ENCODE measurements around the gene ACP4.
"Not testable (repeated sequence)": the region's sequence is repeated elsewhere in the genome, so short reads cannot be mapped to it uniquely, and the experiment has no call there.

Gene ACP4, protein sequence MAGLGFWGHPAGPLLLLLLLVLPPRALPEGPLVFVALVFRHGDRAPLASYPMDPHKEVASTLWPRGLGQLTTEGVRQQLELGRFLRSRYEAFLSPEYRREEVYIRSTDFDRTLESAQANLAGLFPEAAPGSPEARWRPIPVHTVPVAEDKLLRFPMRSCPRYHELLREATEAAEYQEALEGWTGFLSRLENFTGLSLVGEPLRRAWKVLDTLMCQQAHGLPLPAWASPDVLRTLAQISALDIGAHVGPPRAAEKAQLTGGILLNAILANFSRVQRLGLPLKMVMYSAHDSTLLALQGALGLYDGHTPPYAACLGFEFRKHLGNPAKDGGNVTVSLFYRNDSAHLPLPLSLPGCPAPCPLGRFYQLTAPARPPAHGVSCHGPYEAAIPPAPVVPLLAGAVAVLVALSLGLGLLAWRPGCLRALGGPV

DNA sequence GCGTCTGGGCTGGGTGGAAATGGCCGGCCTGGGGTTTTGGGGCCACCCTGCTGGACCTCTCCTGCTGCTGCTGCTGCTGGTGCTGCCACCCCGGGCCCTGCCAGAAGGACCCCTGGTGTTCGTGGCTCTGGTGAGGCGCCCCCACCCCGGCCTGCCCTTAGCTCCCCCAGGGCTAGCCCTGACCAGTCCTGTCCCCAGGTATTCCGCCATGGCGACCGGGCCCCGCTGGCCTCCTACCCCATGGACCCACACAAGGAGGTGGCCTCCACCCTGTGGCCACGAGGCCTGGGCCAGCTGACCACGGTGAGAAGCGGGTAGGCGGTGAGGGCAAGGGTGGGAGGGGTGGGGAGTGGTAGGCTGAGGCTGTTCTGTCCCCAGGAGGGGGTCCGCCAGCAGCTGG is at the start of gene ACP4:
Gene ACP4 (plus strand): TSS at position 20 of the 400 bp plus-strand sequence. CDS start 0 bp downstream, at position 20.
- no peak for DNase-seq

DNA sequence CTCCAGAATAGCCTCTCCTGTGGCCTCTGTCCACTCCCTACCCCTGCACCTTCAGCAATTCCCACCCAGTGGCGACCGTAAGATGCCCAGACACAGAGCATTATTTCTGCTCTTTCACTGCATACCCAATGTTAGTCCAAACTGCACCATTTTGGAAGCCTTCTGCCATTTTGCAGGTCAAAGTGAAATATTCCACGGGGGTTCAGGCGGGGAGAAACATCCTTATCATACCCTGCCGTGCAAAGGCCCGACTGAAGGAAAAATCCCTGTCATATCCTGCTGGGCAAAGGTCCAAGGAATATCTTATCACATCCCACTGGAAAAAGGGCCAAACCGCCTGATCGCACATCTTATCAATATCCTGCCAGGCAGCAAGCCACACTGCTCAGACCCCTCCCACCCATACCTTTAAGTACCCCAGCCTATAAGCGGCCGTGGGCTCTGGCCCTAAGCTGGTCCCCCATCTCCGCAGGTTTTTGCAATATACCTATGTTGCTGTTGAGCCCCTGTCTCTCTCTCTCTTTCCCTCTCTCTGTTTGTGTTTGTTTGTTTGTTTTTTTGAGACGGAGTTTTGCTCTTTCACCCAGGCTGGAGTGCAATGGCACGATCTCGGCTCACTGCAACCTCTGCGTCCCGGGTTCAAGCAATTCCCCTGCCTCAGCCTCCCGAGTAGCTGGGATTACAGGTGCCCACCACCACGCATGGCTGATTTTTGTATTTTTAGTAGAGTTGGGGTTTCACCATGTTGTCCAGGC is 48.9 kb upstream of the ACP4 start:
- no peak for DNase-seq

DNA sequence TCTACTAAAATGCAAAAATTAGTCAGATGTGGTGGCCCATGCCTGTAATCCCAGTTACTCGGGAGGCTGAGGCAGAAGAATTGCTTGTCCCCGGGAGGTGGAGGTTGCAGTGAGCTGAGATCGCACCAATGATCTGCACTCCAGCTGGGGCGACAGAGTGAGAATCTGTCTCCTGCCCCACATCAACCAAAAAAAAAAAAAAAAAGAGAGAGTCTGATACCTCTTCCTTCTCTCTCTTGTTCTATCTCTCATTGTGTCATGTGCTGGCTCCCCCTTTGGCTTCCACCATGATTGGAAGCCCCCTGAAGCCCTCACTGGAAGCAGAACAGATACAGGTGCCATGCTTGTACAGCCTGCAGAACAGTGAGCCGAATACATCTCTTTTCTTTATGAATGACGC is 46.7 kb upstream of the ACP4 start:
- no peak for DNase-seq

DNA sequence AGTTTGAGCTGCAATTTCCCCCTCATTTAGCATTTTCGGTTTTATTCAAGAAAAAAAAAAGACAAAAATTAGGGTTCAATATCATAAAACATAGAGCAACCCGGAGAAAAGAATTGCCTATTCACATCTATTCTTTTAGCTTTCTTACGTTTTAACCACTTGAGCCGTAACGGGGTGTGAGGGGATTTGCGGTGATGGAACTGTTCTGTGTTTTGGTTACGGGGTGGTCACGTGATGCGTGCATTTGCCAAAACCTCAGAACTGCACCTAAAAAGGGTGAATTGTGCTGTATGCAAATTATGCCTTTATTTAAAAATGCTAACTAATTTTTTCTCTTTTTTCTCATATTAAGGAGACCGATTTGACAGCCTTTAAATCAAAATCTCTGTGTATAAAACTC is 45.0 kb upstream of the ACP4 start:
- no peak for DNase-seq

DNA sequence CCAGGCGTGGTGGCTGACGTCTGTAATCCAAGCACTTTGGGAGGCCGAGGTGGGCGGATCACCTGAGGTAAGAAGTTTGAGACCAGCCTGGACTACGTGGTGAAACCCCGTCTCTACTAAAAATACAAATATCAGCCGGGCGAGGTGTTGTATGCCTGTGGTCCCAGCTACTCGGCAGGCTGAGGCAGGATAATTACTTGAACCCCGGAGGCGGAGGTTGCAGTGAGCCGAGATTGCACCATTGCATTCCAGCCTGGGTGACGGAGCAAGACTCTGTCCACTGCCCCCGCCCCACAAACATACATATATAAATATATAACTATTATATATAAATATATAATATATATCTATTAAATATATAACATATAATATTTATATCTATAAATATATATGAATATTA is 43.1 kb upstream of the ACP4 start:
- not testable (repeated sequence) for DNase-seq

DNA sequence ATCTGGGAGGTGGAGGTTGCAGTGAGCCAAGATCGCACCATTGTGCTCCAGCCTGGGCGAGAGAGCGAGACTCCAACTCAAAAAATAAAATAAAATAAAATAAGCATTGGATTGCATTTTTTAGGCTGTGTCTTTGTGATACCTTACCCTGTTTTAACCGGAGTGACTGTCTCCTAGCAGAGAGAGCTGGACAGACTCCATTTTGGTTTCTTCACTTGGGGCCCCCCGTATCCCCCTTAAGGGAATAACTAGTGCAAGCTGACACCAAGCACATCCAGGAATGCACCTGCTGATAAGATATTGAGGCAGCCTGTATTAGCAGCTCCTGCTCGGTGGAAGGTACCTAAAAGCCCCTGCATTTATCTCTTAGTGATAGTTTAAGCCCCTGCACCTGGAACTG is 40.7 kb upstream of the ACP4 start:
- DNase-seq = no peak

DNA sequence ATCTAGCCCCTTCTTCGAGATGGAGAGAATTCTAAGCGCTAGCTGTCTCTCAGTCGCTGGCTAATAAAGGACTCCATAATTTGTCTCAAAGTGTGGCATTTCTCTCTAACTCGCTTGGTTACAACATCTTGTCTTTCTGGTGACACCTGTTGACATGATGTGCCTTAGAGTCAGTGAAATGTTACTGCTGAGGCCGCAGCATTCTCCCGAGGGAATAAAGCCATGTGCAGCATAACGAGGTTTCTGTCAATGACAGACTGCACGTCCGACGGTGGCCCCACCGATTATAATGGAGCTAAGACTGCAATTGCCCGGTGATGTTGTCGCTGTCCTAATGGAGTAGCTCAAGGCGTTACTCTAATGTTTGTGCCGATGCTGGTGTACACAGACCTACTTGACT is 40.2 kb upstream of the ACP4 start:
- no peak for DNase-seq

DNA sequence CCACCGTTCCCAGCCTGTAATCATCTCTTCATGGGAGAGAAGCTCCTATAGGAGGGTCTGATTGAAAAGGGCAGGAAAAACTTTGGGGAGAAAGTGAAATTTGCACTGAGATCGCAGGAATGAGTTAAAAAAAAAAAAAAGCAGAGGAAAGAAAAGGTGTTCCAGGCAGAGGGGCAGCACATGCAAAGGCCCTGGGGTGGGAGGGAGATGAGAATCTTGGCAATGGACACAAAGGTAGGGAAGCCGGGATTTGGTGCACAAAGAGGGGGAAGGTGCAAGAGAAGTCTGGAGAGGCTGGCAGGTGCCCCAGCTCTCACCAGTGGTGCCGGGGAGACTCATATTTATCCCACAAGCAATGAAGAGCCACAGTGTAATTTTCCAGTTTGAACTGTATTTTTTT is 36.3 kb upstream of the ACP4 start:
- no peak for DNase-seq

DNA sequence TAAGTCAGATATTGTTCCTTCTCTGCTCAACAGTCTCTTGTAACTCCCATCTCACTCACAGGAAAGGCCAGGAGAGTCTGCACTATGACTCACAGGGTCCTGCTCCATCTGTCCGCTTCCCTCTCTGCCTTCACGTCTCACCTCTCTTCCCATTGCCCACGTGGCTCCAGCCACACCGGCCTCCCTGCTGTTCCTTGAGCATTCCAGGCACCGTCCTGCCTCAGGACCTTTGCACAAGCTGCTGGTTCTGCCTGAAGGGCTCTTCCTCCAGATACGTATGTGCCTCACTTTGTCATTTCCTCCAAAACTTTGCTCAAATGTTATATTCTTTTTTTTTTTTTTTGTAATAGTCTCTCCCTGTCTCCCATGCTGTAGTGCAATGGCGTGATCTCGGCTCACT is 34.0 kb upstream of the ACP4 start:
- not testable (repeated sequence) for DNase-seq

DNA sequence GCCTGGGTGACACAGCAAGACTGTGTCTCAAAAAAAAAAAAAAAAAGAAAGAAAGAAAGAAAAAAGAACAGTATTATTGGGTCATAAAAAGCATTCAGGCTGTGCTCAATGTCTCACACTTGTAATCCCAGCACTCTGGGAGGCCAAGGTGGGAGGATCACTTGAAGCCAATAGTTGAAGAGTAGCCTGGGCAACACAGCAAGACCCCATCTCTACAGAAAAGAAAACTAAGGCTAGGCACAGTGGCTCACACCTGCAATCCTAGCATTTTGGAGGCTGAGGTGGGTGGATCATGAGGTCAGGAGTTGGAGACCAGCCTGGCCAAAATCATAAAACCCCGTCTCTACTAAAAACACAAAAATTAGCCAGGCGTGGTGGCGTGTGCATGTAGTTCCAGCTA is 32.6 kb upstream of the ACP4 start:
- DNase-seq = not testable (repeated sequence)

DNA sequence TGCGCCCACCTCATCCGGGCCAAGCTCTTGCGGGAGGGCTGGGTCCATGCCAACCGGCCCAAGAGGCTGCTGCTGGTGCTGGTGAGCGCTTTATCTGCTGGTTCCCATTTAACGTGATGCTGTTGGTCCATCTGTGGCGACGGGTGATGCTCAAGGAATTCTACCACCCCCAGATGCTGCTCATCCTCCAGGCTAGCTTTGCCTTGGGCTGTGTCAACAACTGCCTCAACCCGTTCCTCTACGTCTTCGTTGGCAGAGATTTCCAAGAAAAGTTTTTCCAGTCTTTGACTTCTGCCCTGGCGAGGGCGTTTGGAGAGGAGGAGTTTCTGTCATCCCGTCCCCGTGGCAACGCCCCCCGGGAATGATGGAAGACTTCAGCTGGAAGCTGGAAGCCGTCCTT is 31.1 kb upstream of the ACP4 start:
- DNase-seq = not testable (repeated sequence)

DNA sequence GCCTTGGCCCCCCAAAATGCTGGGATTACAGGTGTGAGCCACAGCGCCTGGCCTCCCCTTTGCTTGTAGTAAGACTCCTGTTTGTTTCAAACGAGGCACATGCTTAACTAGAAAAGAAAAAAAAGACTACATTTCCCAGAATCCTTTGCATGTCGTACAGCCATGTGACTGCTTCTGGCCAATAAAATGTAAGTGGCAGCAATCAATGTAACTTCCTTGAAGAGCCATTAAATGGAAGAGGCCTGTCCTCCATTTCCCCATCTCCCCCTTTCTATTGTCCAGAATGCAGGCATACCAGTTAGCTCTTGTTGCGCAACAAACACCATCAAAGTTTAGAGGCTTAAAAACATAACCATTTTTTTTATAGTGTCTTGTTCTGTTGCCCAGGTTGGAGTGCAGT is 30.3 kb upstream of the ACP4 start:
- no peak for DNase-seq

DNA sequence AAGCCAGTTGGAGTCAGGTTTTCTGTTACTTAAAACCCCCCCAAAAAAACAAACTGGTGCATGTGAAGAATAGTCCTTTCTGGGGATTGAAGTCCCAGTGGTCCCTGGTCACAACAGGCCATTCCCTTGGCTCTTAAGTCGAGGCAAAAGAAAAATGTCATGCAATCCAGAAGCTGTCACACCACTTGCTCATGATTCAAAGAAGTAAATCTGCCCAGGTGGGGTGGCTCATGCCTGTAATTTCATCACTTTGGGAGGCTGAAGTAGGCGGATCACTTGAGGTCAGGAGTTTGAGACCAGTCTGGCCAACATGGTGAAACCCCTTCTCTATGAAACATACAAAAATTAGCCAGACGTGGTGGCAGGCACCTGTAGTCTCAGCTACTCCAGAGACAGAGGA is 28.7 kb upstream of the ACP4 start:
- not testable (repeated sequence) for DNase-seq

DNA sequence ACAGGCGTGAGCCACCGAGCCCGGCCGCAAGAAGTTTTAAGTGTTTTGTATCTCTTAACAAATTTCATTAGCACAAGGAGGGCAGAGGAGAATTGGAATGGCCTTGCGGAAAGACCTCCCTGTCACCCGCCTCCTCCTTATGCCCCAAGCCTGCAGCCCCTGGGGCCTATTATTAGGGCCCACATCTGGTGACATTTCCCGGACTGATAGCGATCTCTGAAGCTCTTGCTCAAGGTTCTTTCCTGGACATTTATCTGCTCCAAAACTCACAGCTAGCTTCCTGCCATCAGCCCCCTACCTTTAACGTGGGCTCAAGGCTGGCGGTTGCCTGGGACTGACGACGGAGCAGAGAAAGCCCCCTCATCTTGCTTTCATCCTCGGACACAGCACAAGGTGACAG is 26.7 kb upstream of the ACP4 start:
- DNase-seq = not testable (repeated sequence)

DNA sequence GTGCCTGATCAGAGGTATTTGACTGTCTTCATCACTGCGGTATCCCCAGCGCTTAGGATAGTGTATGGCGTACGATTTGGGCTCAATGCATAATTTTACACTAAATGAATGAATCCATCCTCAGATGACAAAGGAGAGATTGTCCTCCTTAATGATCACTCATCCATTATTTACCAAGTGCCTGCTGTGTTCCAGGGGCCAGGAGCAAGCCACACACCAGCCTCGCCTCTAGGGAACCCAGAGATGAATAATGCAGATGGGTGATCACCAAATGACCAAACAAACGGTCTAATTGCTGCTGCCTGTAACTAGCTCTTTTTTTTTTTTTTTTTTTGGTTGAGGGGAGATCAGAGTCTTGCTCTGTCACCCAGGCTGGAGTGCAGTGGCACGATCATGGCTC is 25.8 kb upstream of the ACP4 start:
- DNase-seq = no peak

DNA sequence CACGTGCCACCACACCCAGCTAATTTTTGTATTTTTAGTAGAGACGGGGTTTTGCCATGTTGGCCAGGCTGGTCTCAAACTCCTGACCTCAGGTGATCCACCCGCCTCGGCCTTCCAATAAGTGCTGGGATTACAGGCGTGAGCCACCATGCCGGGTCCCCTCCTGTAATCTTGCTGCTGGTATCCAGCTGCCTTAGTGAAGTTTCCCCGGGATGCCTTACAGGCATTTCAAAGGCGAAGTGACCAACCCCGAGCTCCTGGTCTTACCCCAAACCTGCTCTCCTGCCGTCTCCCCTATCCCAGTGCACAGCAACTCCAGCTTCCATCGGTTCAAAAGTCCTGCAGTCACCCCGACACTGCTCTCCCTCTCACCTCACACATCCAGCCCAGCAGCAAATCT is 23.5 kb upstream of the ACP4 start:
- not testable (repeated sequence) for DNase-seq

DNA sequence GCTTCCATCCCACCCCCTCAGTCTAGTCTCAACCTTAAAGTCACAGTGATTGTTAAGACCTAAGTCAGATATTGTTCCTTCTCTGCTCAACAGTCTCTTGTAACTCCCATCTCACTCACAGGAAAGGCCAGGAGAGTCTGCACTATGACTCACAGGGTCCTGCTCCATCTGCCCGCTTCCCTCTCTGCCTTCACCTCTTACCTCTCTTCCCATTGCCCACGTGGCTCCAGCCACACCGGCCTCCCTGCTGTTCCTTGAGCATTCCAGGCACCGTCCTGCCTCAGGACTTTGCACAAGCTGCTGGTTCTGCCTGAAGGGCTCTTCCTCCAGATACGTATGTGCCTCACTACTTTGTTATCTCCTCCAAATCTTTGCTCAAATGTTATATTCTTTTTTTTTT is 23.0 kb upstream of the ACP4 start:
- not testable (repeated sequence) for DNase-seq

DNA sequence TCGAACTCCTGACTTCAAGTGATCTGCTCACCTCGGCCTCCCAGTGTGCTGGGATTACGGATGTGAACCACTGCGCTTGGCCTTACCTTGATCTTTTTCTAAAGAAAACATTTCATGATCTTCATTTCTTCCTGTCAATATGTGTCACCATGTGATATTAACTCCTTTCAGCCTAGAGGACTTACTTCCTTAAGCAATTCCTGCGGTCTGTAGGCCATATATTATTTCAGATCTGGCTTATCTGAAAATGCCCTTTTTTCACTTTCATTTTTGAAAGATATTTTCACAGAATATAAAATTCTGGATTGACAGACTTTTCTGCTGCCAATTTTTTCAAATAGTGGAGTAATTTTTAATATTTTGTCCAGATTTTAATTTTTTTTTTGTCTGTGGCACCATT is 21.9 kb upstream of the ACP4 start:
- DNase-seq = no peak

DNA sequence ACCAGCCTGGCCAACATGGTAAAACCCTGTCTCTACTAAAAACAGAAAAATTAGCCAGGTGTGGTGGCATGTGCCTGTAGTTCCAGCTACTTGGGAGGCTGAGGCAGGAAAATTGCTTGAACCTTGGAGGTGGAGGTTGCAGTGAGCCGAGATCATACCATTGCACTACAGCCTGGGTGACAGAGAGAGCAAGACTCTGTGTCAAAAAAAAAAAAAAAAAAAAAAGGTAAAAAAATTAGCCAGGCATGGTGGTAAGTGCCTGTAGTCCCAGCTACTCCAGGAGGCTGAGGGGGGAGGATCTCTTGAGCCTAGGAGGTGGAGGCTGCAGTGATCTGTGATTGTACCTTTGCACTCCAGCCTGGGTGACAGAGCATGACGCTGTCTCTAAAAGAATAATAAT is 20.1 kb upstream of the ACP4 start, which contains the start of gene GPR32:
Gene GPR32 (plus strand): TSS at position 301 of the 400 bp plus-strand sequence. CDS start 137 bp downstream, outside the sequence.
- DNase-seq = not testable (repeated sequence)

DNA sequence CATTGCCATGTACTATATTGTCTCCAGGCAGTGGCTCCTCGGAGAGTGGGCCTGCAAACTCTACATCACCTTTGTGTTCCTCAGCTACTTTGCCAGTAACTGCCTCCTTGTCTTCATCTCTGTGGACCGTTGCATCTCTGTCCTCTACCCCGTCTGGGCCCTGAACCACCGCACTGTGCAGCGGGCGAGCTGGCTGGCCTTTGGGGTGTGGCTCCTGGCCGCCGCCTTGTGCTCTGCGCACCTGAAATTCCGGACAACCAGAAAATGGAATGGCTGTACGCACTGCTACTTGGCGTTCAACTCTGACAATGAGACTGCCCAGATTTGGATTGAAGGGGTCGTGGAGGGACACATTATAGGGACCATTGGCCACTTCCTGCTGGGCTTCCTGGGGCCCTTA is 19.3 kb upstream of the ACP4 start:
- no peak for DNase-seq

DNA sequence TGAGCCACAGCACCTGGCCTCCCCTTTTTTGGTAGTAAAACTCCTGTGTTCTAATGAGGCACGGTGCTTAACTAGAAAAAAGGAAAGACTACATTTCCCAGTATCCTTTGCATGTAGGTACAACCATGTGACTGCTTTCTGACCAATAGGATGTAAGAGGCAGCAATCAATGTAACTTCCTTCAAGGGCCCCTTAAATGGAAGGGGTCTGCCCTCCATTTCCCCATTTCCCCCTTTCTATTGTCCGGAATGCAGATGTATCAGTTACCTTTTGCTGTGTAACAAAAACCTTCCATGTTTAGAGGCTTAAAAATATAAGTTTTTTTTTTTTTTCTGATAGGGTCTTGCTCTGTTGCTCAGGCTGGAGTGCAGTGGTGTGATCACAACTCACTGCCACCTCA is 17.7 kb upstream of the ACP4 start:
- no peak for DNase-seq

DNA sequence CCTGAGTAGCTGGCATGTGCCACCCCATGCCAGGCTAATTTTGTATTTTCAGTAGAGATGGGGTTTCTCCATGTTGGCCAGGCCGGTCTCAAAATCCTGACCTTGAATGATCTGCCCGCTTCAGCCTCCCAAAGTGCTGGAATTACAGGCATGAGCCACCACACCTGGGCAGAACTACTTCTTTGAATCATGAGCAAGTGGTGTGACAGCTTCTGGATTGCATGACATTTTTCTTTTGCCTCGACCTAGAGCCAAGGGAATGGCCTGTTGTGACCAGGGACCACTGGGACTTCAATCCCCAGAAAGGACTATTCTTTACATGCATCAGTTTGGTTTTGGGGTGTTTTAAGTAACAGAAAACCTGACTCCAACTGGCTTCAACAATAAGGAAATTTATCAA is 17.3 kb upstream of the ACP4 start:
- DNase-seq = not testable (repeated sequence)

DNA sequence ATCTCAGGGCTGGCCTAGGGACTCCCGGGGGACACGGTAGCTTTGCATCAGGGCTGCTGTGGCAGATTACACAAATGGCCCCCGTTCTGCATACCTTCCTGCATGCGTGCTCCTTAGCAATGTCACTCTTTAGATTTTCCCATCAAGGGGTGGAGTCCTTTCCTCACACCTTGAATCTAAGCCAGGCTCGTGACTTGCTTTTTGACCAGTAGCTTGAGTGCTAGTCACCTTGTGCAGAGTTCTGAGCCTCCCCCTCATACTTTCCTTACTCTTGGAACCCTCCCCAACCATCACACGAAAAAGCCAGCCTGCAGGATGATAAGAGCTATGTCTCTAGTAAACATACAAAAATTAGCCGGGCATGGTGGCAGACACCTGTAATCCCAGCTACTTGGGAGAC is 16.8 kb upstream of the ACP4 start:
- DNase-seq = not testable (repeated sequence)

DNA sequence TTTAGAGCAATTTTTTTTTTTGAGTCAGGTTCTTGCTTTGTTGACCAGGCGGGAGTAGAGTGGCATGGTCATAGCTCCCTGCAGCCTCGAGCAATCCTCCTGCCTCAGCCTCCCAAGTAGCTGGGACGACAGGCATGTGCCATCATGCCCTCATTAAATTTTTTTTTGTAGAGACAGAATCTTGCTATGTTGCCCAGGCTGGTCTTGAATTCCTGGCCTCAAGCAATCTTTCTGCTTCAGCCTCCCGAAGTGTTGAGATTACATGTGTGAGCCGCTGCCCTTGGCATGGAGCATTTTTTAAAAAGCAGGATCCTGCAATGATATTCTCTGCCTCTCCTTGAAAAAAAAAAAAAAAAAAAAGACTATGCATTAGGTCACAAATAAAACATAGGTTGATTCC is 14.1 kb upstream of the ACP4 start:
- DNase-seq = no peak

All from NK-92 treated with Interleukin-12 subunit alpha and Interleukin-12 subunit beta, amount 100 ng/mL, for 24 hours (cell line).